ENCODE measurements around the gene SLC22A15. TPM values are rescaled to one million over a fixed set of nuclear protein-coding genes. Genes with fewer than 3 reads are reported as not detected.

SLC22A15 gene
- total RNA-seq, 5 donors from 2014 or later (not counting 1 experiment from before 2014, with no cell fraction given) = 0.41 to 1.3 (median 0.73) TPM

- no peaks in the 10 kb centered on the region for H3K36me3 ChIP-seq (ENCODE audit: control insufficient read depth in 2 of 2, extremely low read depth in 1 of 2, insufficient read depth in 1 of 2, low read length in 1 of 2)
- H3K4me3 ChIP-seq (ENCODE audit: control insufficient read depth in 1 of 2, extremely low read depth in 1 of 2, low read length in 1 of 2) = no peak overlapping the region
- H3K4me1 ChIP-seq (ENCODE audit: control insufficient read depth in 1 of 2, extremely low read depth in 1 of 2, insufficient read depth in 2 of 2, low read length in 2 of 2) = no peaks in the 10 kb centered on the region
- H3K27me3 ChIP-seq (replicated peaks in 1 of 2; ENCODE audit: control insufficient read depth in 2 of 2, extremely low read depth in 1 of 2, insufficient read depth in 2 of 2, low read length in 1 of 2) = no peaks in the 10 kb centered on the region
- Mint-ChIP-seq H3K36me3 (no peaks in the 10 kb centered on the region), H3K4me3 (no peak overlapping the region), H3K27ac (no peak overlapping the region), H3K27me3 (peaks cover 2 to 3% of the 10 kb centered on the region in 2 donors), H3K4me1 (peaks cover 0 to 2% (median 0%) of the 10 kb centered on the region in 3 donors), H3K9me3 (no peaks in the 10 kb centered on the region)
- DNase-seq = no peak
- no peak for ATAC-seq (replicated peaks in 1 of 4)
- no peak overlapping the region for H3K27ac ChIP-seq (ENCODE audit: low read length)
- H3K9me3 ChIP-seq = no peaks in the 10 kb centered on the region
- POLR2A ChIA-PET = no interaction called here
- WGBS (ENCODE audit: insufficient coverage) = 100% methylated on average over 1 of the region's 4 CpGs
- CTCF ChIA-PET = interaction anchor here (0.5 to 1.8 kb wide), 12 partner anchors 9 to 1781 kb away, joined by 3 to 11 read pairs (median 4); no protein-coding TSS in a partner anchor
Measured at GRCh38 chr1:116019653-116020253, 43.4 kb downstream of the SLC22A15 start.

- Mint-ChIP-seq H3K27ac (no peak overlapping the region), H3K4me1 (peaks cover 0 to 2% (median 0%) of the 10 kb centered on the region in 3 donors), H3K27me3 (peaks cover 2 to 3% of the 10 kb centered on the region in 2 donors), H3K9me3 (no peaks in the 10 kb centered on the region), H3K4me3 (no peak overlapping the region), H3K36me3 (no peaks in the 10 kb centered on the region)
- Histone ChIP-seq H3K27me3 (replicated peaks in 1 of 2; ENCODE audit: control insufficient read depth in 2 of 2, extremely low read depth in 1 of 2, insufficient read depth in 2 of 2, low read length in 1 of 2) (no peaks in the 10 kb centered on the region), H3K36me3 (ENCODE audit: control insufficient read depth in 2 of 2, extremely low read depth in 1 of 2, insufficient read depth in 1 of 2, low read length in 1 of 2) (no peaks in the 10 kb centered on the region), H3K27ac (ENCODE audit: low read length) (no peak overlapping the region), H3K4me3 (ENCODE audit: control insufficient read depth in 1 of 2, extremely low read depth in 1 of 2, low read length in 1 of 2) (no peak overlapping the region), H3K4me1 (ENCODE audit: control insufficient read depth in 1 of 2, extremely low read depth in 1 of 2, insufficient read depth in 2 of 2, low read length in 2 of 2) (no peaks in the 10 kb centered on the region), H3K9me3 (no peaks in the 10 kb centered on the region)
- peak in 32 of 35 experiments; percentile 9 to 65 (median 32) for DNase-seq
- WGBS (ENCODE audit: insufficient coverage) = 0% methylated on average over 1 of the region's 5 CpGs
- ChIA-PET POLR2A (no interaction called here), CTCF (interaction anchor here (0.6 to 1.8 kb wide), 12 partner anchors 8 to 1050 kb away, joined by 3 to 11 read pairs (median 4); no protein-coding TSS in a partner anchor)
- ATAC-seq (replicated peaks in 1 of 4) = peak in 3 of 4 experiments; percentile 42 to 61 (median 58)
Measured at GRCh38 chr1:116020668-116021272, 44.5 kb downstream of the SLC22A15 start.

GRCh38 chr1:116024626-116025025, 48.3 kb downstream of the SLC22A15 start:
- Histone ChIP-seq H3K27ac (ENCODE audit: low read length) (no peak overlapping the region), H3K4me3 (ENCODE audit: control insufficient read depth in 1 of 2, extremely low read depth in 1 of 2, low read length in 1 of 2) (no peak overlapping the region), H3K9me3 (no peaks in the 10 kb centered on the region), H3K27me3 (replicated peaks in 1 of 2; ENCODE audit: control insufficient read depth in 2 of 2, extremely low read depth in 1 of 2, insufficient read depth in 2 of 2, low read length in 1 of 2) (no peaks in the 10 kb centered on the region), H3K4me1 (ENCODE audit: control insufficient read depth in 1 of 2, extremely low read depth in 1 of 2, insufficient read depth in 2 of 2, low read length in 2 of 2) (no peaks in the 10 kb centered on the region), H3K36me3 (ENCODE audit: control insufficient read depth in 2 of 2, extremely low read depth in 1 of 2, insufficient read depth in 1 of 2, low read length in 1 of 2) (no peaks in the 10 kb centered on the region)
- ChIA-PET POLR2A (no interaction called here), CTCF (interaction anchor here in 1 of 2 donors (1.4 kb wide), 1 partner anchor 8 kb away, joined by 3 read pairs; no protein-coding TSS in a partner anchor)
- no peak for ATAC-seq (replicated peaks in 1 of 4)
- WGBS (ENCODE audit: insufficient coverage) = 25% methylated on average over 2 of the region's 3 CpGs
- no peaks in the 10 kb centered on the region for H3K36me3 Mint-ChIP-seq
- H3K27me3 Mint-ChIP-seq = peaks cover 4 to 5% of the 10 kb centered on the region in 2 donors
- H3K4me1 Mint-ChIP-seq = peaks cover 0 to 2% (median 0%) of the 10 kb centered on the region in 3 donors
- H3K9me3 Mint-ChIP-seq = no peaks in the 10 kb centered on the region
- no peak overlapping the region for H3K4me3 Mint-ChIP-seq
- H3K27ac Mint-ChIP-seq = no peak overlapping the region
- no peak for DNase-seq

GRCh38 chr1:116026631-116027030, 50.3 kb downstream of the SLC22A15 start:
- Mint-ChIP-seq H3K4me1 (no peaks in the 10 kb centered on the region), H3K27ac (no peak overlapping the region), H3K4me3 (no peak overlapping the region), H3K27me3 (peaks cover 2 to 9% of the 10 kb centered on the region in 2 donors), H3K36me3 (no peaks in the 10 kb centered on the region), H3K9me3 (no peaks in the 10 kb centered on the region)
- no peak for DNase-seq
- Histone ChIP-seq H3K27ac (ENCODE audit: low read length) (no peak overlapping the region), H3K9me3 (no peaks in the 10 kb centered on the region), H3K27me3 (replicated peaks in 1 of 2; ENCODE audit: control insufficient read depth in 2 of 2, extremely low read depth in 1 of 2, insufficient read depth in 2 of 2, low read length in 1 of 2) (no peaks in the 10 kb centered on the region), H3K4me1 (ENCODE audit: control insufficient read depth in 1 of 2, extremely low read depth in 1 of 2, insufficient read depth in 2 of 2, low read length in 2 of 2) (no peaks in the 10 kb centered on the region), H3K4me3 (ENCODE audit: control insufficient read depth in 1 of 2, extremely low read depth in 1 of 2, low read length in 1 of 2) (no peak overlapping the region), H3K36me3 (ENCODE audit: control insufficient read depth in 2 of 2, extremely low read depth in 1 of 2, insufficient read depth in 1 of 2, low read length in 1 of 2) (no peaks in the 10 kb centered on the region)
- CTCF ChIA-PET = no interaction called here
- 89% methylated on average over 2 of the region's 4 CpGs for WGBS (ENCODE audit: insufficient coverage)
- no peak for ATAC-seq (replicated peaks in 1 of 4)
- POLR2A ChIA-PET = interaction anchor here in 1 of 2 donors (0.6 kb wide), 1 partner anchor 1323 kb away, joined by 3 read pairs; no protein-coding TSS in a partner anchor

- H3K27ac ChIP-seq (ENCODE audit: low read length) = no peak overlapping the region
- no peaks in the 10 kb centered on the region for H3K9me3 Mint-ChIP-seq
- no peaks in the 10 kb centered on the region for H3K4me1 Mint-ChIP-seq
- ChIA-PET POLR2A (no interaction called here), CTCF (no interaction called here)
- no peak overlapping the region for H3K27ac Mint-ChIP-seq
- no peak overlapping the region for H3K4me3 Mint-ChIP-seq
- ATAC-seq (replicated peaks in 1 of 4) = no peak
- H3K27me3 ChIP-seq (replicated peaks in 1 of 2; ENCODE audit: control insufficient read depth in 2 of 2, extremely low read depth in 1 of 2, insufficient read depth in 2 of 2, low read length in 1 of 2) = no peaks in the 10 kb centered on the region
- H3K36me3 Mint-ChIP-seq = no peaks in the 10 kb centered on the region
- no peaks in the 10 kb centered on the region for H3K4me1 ChIP-seq (ENCODE audit: control insufficient read depth in 1 of 2, extremely low read depth in 1 of 2, insufficient read depth in 2 of 2, low read length in 2 of 2)
- 93% methylated on average over 5 of the region's 13 CpGs for WGBS (ENCODE audit: insufficient coverage)
- no peaks in the 10 kb centered on the region for H3K36me3 ChIP-seq (ENCODE audit: control insufficient read depth in 2 of 2, extremely low read depth in 1 of 2, insufficient read depth in 1 of 2, low read length in 1 of 2)
- no peak for DNase-seq
- no peak overlapping the region for H3K4me3 ChIP-seq (ENCODE audit: control insufficient read depth in 1 of 2, extremely low read depth in 1 of 2, low read length in 1 of 2)
- H3K9me3 ChIP-seq = no peaks in the 10 kb centered on the region
- peaks cover 2 to 9% of the 10 kb centered on the region in 2 donors for H3K27me3 Mint-ChIP-seq
Measured at GRCh38 chr1:116031302-116031835, 55.1 kb downstream of the SLC22A15 start.

- no peak for DNase-seq
- Mint-ChIP-seq H3K4me3 (no peak overlapping the region), H3K36me3 (no peaks in the 10 kb centered on the region), H3K4me1 (no peaks in the 10 kb centered on the region), H3K9me3 (no peaks in the 10 kb centered on the region), H3K27me3 (peaks cover 2 to 9% of the 10 kb centered on the region in 2 donors), H3K27ac (no peak overlapping the region)
- H3K9me3 ChIP-seq = no peaks in the 10 kb centered on the region
- no peak overlapping the region for H3K4me3 ChIP-seq (ENCODE audit: control insufficient read depth in 1 of 2, extremely low read depth in 1 of 2, low read length in 1 of 2)
- no peaks in the 10 kb centered on the region for H3K27me3 ChIP-seq (replicated peaks in 1 of 2; ENCODE audit: control insufficient read depth in 2 of 2, extremely low read depth in 1 of 2, insufficient read depth in 2 of 2, low read length in 1 of 2)
- no peak overlapping the region for H3K27ac ChIP-seq (ENCODE audit: low read length)
- no peaks in the 10 kb centered on the region for H3K4me1 ChIP-seq (ENCODE audit: control insufficient read depth in 1 of 2, extremely low read depth in 1 of 2, insufficient read depth in 2 of 2, low read length in 2 of 2)
- ChIA-PET CTCF (interaction anchor here in 1 of 2 donors (0.6 kb wide), 1 partner anchor 658 kb away, joined by 3 read pairs; no protein-coding TSS in a partner anchor), POLR2A (no interaction called here)
- no peaks in the 10 kb centered on the region for H3K36me3 ChIP-seq (ENCODE audit: control insufficient read depth in 2 of 2, extremely low read depth in 1 of 2, insufficient read depth in 1 of 2, low read length in 1 of 2)
- 100% methylated on average over 1 of the region's 3 CpGs for WGBS (ENCODE audit: insufficient coverage)
- ATAC-seq (replicated peaks in 1 of 4) = no peak
Measured at GRCh38 chr1:116033322-116033721, 57.0 kb downstream of the SLC22A15 start.

Measured in T-cell (primary cell).